DND-41 (cell line): Measurements from ENCODE around the gene CNGA3.

ENCODE experiments used
- ATAC-seq: fragments of 200-7000 bp; cut with Tn5 transposase; 3 replicates; pipeline ENCODE4 v1.9.1; 2021; ENCODE audit warnings: low read depth; ENCODE audit not compliant: insufficient read depth
- DNase-seq: peaks from one replicate; pipeline ENCODE4 v3.0.0-alpha.2; 2020
- H2AFZ ChIP-seq: 2 replicates; pipeline ENCODE4 v1.6.0; 2012; ENCODE audit warnings: low read depth, low read length
- H3K27ac ChIP-seq: 2 replicates; pipeline ENCODE4 v1.5.1; 2012; ENCODE audit warnings: low read length, inconsistent platforms
- H3K27me3 ChIP-seq: fragments of 200-600 bp; sonication (generic); 2 replicates; pipeline ENCODE4 v1.6.0; 2012; ENCODE audit warnings: low read length, mild to moderate bottlenecking, inconsistent platforms; ENCODE audit not compliant: insufficient read depth, poor library complexity
- H3K36me3 ChIP-seq: 2 replicates; pipeline ENCODE4 v1.5.1; 2012; ENCODE audit warnings: low read length, inconsistent platforms; ENCODE audit not compliant: insufficient read depth
- H3K4me1 ChIP-seq: 2 replicates; pipeline ENCODE4 v1.5.1; 2012; ENCODE audit warnings: mild to moderate bottlenecking, low read length; ENCODE audit not compliant: insufficient read depth
- H3K4me2 ChIP-seq: 2 replicates; pipeline ENCODE4 v1.6.0; 2012; ENCODE audit warnings: mild to moderate bottlenecking, moderate library complexity, low read length, inconsistent platforms; ENCODE audit not compliant: insufficient read depth
- H3K4me3 ChIP-seq, 2 experiments: fragments of 200-600 bp in 1 of 2; shearing (Covaris generic) in 1 of 2; 2 replicates each; pipeline ENCODE4 v1.5.1; 2012 to 2016; ENCODE audit warnings: inconsistent platforms in 2 of 2, low read length in 2 of 2, mild to moderate bottlenecking in 2 of 2, low read depth in 1 of 2, moderate library complexity in 1 of 2
- H3K79me2 ChIP-seq: 2 replicates; pipeline ENCODE4 v1.6.0; 2012; ENCODE audit warnings: low read length, inconsistent platforms; ENCODE audit not compliant: insufficient read depth
- H3K9ac ChIP-seq: 2 replicates; pipeline ENCODE4 v1.6.0; 2012; ENCODE audit warnings: low read depth, mild to moderate bottlenecking, inconsistent platforms, low read length, moderate library complexity
- H3K9me3 ChIP-seq: 2 replicates; pipeline ENCODE4 v1.5.1; 2012; ENCODE audit warnings: low read length, moderate library complexity, mild to moderate bottlenecking, inconsistent platforms; ENCODE audit not compliant: insufficient read depth, severe bottlenecking
- H4K20me1 ChIP-seq: 2 replicates; pipeline ENCODE4 v1.6.0; 2012; ENCODE audit warnings: low read length; ENCODE audit not compliant: insufficient read depth
- EZH2 ChIP-seq: IDR thresholded peaks from 3 replicates; pipeline ENCODE4 v1.6.1; 2012; ENCODE audit warnings: borderline replicate concordance, low read depth, mild to moderate bottlenecking, moderate library complexity, low read length, inconsistent platforms; ENCODE audit not compliant: severe bottlenecking
- TF ChIP-seq, protein P1 (sequence below): IDR thresholded peaks from 2 replicates; pipeline ENCODE4 v1.5.1; 2012; ENCODE audit warnings: borderline replicate concordance, low read length, moderate library complexity, mild to moderate bottlenecking; ENCODE audit not compliant: poor library complexity, severe bottlenecking; ENCODE audit errors: extremely low read depth

CNGA3 gene

DNA sequence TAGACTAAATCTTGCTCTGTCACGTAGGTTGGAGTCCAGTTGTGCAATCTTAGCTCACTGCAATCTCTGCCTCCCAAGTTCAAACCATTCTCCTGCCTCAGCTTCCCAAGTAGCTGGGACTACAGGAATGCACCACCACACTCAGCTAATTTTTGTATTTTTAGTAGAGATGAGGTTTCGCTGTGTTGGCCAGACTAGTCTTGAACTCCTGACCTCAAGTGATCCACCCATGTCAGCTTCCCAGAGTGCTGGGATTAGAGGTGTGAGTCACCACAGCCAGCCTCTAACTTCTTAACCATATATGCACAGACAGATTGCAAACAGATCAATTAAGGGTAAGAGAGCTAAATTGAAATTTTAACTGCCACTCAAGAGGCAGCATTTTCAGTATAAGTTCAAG, 22.1 kb upstream of the CNGA3 start:
- H3K36me3 ChIP-seq: no peaks in the 10 kb centered on the region
- no peak overlapping the region for H3K27ac ChIP-seq
- H3K4me1 ChIP-seq: no peaks in the 10 kb centered on the region
- no peak overlapping the region for H3K4me3 ChIP-seq
- no peaks in the 10 kb centered on the region for H3K79me2 ChIP-seq
- TF ChIP-seq, protein P1, sequence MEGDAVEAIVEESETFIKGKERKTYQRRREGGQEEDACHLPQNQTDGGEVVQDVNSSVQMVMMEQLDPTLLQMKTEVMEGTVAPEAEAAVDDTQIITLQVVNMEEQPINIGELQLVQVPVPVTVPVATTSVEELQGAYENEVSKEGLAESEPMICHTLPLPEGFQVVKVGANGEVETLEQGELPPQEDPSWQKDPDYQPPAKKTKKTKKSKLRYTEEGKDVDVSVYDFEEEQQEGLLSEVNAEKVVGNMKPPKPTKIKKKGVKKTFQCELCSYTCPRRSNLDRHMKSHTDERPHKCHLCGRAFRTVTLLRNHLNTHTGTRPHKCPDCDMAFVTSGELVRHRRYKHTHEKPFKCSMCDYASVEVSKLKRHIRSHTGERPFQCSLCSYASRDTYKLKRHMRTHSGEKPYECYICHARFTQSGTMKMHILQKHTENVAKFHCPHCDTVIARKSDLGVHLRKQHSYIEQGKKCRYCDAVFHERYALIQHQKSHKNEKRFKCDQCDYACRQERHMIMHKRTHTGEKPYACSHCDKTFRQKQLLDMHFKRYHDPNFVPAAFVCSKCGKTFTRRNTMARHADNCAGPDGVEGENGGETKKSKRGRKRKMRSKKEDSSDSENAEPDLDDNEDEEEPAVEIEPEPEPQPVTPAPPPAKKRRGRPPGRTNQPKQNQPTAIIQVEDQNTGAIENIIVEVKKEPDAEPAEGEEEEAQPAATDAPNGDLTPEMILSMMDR: no peak
- TF ChIP-seq EZH2: no peak
- ATAC-seq: no peak
- DNase-seq: no peak
- H2AFZ ChIP-seq: no peak overlapping the region
- no peaks in the 10 kb centered on the region for H3K27me3 ChIP-seq
- no peak overlapping the region for H3K4me2 ChIP-seq
- peaks cover 17% of the 10 kb centered on the region for H3K9me3 ChIP-seq
- no peaks in the 10 kb centered on the region for H4K20me1 ChIP-seq
- no peak overlapping the region for H3K9ac ChIP-seq

DNA sequence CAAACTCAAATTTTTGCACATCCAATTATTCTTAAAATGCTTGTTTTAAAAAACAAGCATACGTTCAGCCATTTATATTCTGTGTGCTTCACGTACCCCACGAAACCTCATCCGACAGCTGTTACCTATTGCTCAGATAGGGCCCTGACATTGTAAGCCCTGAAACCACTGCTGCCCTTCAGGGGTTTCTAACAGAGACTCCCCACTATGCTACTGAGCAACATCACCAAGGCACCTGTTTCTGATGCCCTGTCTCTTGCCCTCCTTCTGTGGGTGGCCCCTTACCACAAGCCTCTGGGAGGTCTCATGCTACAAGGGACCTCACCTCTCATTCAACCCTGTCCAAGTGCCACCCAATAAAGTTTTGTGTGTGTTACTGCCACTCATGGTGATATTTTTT, 18.5 kb upstream of the CNGA3 start:
- H2AFZ ChIP-seq: no peak overlapping the region
- H3K9me3 ChIP-seq: no peaks in the 10 kb centered on the region
- H3K27me3 ChIP-seq: peaks cover 2% of the 10 kb centered on the region
- no peak overlapping the region for H3K9ac ChIP-seq
- H3K4me3 ChIP-seq: no peak overlapping the region
- no peaks in the 10 kb centered on the region for H4K20me1 ChIP-seq
- H3K4me2 ChIP-seq: no peak overlapping the region
- no peak for ATAC-seq
- no peak overlapping the region for H3K27ac ChIP-seq
- H3K79me2 ChIP-seq: no peaks in the 10 kb centered on the region
- no peak for TF ChIP-seq EZH2
- TF ChIP-seq, protein P1: no peak
- H3K36me3 ChIP-seq: no peaks in the 10 kb centered on the region
- H3K4me1 ChIP-seq: no peaks in the 10 kb centered on the region
- no peak for DNase-seq

DNA sequence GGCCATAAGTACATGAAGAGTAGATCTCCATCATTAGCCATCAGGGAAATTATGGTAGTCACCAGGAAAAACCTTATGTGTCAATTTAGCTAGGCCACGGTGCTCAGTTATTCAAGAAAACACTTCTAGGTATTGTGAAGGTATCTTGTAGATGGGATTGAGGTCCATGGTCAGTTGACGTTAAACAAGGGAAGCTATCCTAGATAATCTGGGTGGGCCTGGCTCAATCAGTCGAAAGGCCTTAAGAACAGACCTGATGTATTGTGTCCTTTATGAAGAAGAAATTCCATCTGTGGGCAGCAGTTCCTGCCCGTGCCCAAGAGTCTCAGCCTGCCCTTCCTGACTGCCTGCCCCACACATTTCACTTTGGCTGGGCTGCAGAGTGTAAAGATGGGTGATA, 16.7 kb upstream of the CNGA3 start:
- no peak overlapping the region for H3K27ac ChIP-seq
- H3K4me2 ChIP-seq: no peak overlapping the region
- H3K9ac ChIP-seq: no peak overlapping the region
- DNase-seq (no peak), ATAC-seq (no peak)
- TF ChIP-seq EZH2: no peak
- TF ChIP-seq, protein P1: no peak
- H3K4me1 ChIP-seq: no peaks in the 10 kb centered on the region
- H3K36me3 ChIP-seq: no peaks in the 10 kb centered on the region
- H2AFZ ChIP-seq: no peak overlapping the region
- peaks cover 2% of the 10 kb centered on the region for H3K27me3 ChIP-seq
- no peaks in the 10 kb centered on the region for H3K79me2 ChIP-seq
- no peaks in the 10 kb centered on the region for H4K20me1 ChIP-seq
- no peak overlapping the region for H3K4me3 ChIP-seq
- H3K9me3 ChIP-seq: no peaks in the 10 kb centered on the region

DNA sequence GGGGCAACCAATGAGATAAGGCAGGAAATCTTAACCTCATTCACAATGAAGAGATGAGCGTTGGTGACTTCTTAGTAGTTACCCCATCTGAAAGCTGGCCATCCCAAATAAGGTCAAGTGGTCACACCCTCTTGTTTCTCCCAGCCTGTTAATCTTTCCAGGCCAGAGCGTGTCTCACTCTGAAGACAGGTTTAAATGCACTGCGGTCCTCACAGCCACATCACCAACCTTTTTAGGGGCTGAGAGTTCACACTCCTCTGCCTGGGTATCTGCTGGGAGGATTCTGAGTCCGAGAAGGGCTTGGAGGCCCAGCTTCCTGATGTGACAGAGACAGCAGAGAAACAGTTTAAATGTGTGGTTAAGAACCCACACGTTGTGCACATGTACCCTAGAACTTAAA, 13.3 kb upstream of the CNGA3 start:
- H2AFZ ChIP-seq: no peak overlapping the region

More for the DNA sequence above, 13.3 kb upstream of the CNGA3 start:
- Histone ChIP-seq H3K4me3 (no peak overlapping the region), H3K36me3 (no peaks in the 10 kb centered on the region), H3K4me1 (no peaks in the 10 kb centered on the region), H3K27ac (no peak overlapping the region), H3K27me3 (peaks cover 2% of the 10 kb centered on the region), H3K79me2 (no peaks in the 10 kb centered on the region), H3K9me3 (no peaks in the 10 kb centered on the region), H4K20me1 (no peaks in the 10 kb centered on the region), H3K4me2 (no peak overlapping the region), H3K9ac (no peak overlapping the region)
- DNase-seq (no peak), ATAC-seq (no peak)
- no peak for TF ChIP-seq EZH2
- TF ChIP-seq, protein P1: no peak
